Left ventricle myocardium inferior (tissue), 1 donor: Measurements from ENCODE around the gene LRIG1. TPM values are rescaled to one million over a fixed set of nuclear protein-coding genes. Genes with fewer than 3 reads are reported as not detected.
A peak's percentile ranks its signal among the peaks of the same experiment; 100 is the strongest.

Source experiments
- DNase-seq: peaks from one replicate; pipeline ENCODE4 v3.0.0-alpha.2; 2020
- H3K27ac ChIP-seq: fragments of 200-600 bp; replicated peaks from 2 replicates; pipeline ENCODE4 v1.8.0; 2021
- H3K27me3 ChIP-seq: fragments of 200-600 bp; 2 replicates; pipeline ENCODE4 v1.8.0; 2021; ENCODE audit warnings: low read depth
- H3K36me3 ChIP-seq: fragments of 200-600 bp; 2 replicates; pipeline ENCODE4 v1.8.0; 2021
- H3K4me1 ChIP-seq: fragments of 200-600 bp; 2 replicates; pipeline ENCODE4 v1.8.0; 2021
- H3K4me3 ChIP-seq: fragments of 200-600 bp; 2 replicates; pipeline ENCODE4 v1.8.0; 2021; ENCODE audit warnings: mild to moderate bottlenecking, moderate library complexity
- H3K9me3 ChIP-seq: fragments of 200-600 bp; replicated peaks from 2 replicates; pipeline ENCODE4 v1.8.0; 2021
- intact Hi-C: fragments of 100-400 bp; cut with micrococcal nuclease; formaldehyde crosslinking; loops from one replicate; pipeline ENCODE4 v1.11.0; 2022
- total RNA-seq: library from RNA; stranded (reverse); fragmentation: NEBNext Ultra II Directional; extraction: Animal tissue kit (Norgen Biotek cat#: 25700); gene quantifications from one replicate; pipeline ENCODE4 v1.2.1, GENCODE V29; 2021
- TF ChIP-seq, protein P1 (sequence below): fragments of 200-600 bp; IDR thresholded peaks from 2 replicates; pipeline ENCODE4 v1.8.0; 2021; ENCODE audit warnings: antibody characterized with exemption, mild to moderate bottlenecking, borderline replicate concordance
- donor health status: DM: no; HTN: yes; CAD: no; lungs with severe emphysema.

The LRIG1 gene
- total RNA-seq, 1 donor from 2014 or later, result 137 TPM

GRCh38 chr3:66344848-66345578 lies 155.8 kb downstream of the LRIG1 start:
- intact Hi-C loops, result no loop called here
- H3K4me1 ChIP-seq, result peaks cover 31% of the 10 kb centered on the region
- no peaks in the 10 kb centered on the region for H3K36me3 ChIP-seq
- no peak overlapping the region for H3K4me3 ChIP-seq
- DNase-seq, result no peak
- H3K27ac ChIP-seq, result no peak overlapping the region
- TF ChIP-seq, protein P1, sequence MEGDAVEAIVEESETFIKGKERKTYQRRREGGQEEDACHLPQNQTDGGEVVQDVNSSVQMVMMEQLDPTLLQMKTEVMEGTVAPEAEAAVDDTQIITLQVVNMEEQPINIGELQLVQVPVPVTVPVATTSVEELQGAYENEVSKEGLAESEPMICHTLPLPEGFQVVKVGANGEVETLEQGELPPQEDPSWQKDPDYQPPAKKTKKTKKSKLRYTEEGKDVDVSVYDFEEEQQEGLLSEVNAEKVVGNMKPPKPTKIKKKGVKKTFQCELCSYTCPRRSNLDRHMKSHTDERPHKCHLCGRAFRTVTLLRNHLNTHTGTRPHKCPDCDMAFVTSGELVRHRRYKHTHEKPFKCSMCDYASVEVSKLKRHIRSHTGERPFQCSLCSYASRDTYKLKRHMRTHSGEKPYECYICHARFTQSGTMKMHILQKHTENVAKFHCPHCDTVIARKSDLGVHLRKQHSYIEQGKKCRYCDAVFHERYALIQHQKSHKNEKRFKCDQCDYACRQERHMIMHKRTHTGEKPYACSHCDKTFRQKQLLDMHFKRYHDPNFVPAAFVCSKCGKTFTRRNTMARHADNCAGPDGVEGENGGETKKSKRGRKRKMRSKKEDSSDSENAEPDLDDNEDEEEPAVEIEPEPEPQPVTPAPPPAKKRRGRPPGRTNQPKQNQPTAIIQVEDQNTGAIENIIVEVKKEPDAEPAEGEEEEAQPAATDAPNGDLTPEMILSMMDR, result no peak
- no peaks in the 10 kb centered on the region for H3K27me3 ChIP-seq
- peaks cover 13% of the 10 kb centered on the region for H3K9me3 ChIP-seq

DNA sequence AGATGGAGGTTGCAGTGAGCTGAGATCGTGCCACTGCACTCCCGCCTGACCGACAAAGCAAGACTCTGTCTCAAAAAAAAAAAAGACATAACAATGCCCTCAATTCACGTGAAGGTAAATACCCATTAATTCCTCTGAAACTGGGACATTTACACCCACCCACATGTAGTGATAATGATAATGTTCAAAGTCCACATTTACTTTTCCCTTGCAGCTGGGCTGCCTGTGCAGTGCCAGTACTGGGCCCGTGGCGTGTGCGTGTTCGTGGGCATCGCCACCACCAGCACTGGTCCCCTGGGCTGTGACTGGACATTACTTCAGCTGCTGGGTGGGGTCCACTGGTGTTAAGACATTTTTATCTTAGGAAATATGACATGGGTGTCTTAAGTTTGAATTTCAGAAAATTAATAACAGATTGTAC lies 156.4 kb downstream of the LRIG1 start:
- H3K36me3 ChIP-seq, result no peaks in the 10 kb centered on the region
- peaks cover 15% of the 10 kb centered on the region for H3K9me3 ChIP-seq
- no peak overlapping the region for H3K27ac ChIP-seq
- DNase-seq, result no peak
- H3K4me3 ChIP-seq, result no peak overlapping the region
- H3K27me3 ChIP-seq, result no peaks in the 10 kb centered on the region
- intact Hi-C loops, result no loop called here
- TF ChIP-seq, protein P1, result no peak
- H3K4me1 ChIP-seq, result peaks cover 28% of the 10 kb centered on the region

GRCh38 chr3:66342717-66343356 lies 158.0 kb downstream of the LRIG1 start:
- no peak overlapping the region for H3K4me3 ChIP-seq
- no peak for DNase-seq
- H3K36me3 ChIP-seq, result no peaks in the 10 kb centered on the region
- intact Hi-C loops, result no loop called here
- H3K27me3 ChIP-seq, result no peaks in the 10 kb centered on the region
- H3K4me1 ChIP-seq, result peaks cover 18% of the 10 kb centered on the region
- H3K27ac ChIP-seq, result peak overlapping the region; percentile 6
- H3K9me3 ChIP-seq, result peaks cover 15% of the 10 kb centered on the region
- TF ChIP-seq, protein P1, result no peak

DNA sequence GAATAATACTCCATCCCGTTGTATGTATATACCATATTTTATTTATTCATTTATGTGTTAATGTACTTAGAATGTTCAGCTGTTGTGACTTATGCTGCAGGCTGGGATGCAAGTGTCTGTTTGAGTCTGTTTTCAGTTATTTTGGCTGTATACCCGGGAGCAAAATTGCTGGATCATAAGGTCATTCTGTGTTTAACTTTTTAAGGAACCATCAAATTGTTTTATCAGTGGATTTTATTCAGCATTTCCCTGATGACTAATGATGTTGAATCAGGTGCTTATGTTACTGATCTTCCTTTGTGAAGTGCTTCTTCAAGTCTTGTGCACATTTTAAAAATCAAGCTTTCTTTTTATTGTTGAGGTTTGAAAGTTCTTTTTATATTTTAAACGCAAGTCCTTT lies 161.9 kb downstream of the LRIG1 start:
- Histone ChIP-seq H3K4me3 (no peak overlapping the region), H3K27me3 (no peaks in the 10 kb centered on the region), H3K9me3 (peaks cover 15% of the 10 kb centered on the region), H3K27ac (no peak overlapping the region), H3K4me1 (peaks cover 17% of the 10 kb centered on the region), H3K36me3 (no peaks in the 10 kb centered on the region)
- intact Hi-C loops, result no loop called here
- TF ChIP-seq, protein P1, result no peak
- DNase-seq, result no peak

DNA sequence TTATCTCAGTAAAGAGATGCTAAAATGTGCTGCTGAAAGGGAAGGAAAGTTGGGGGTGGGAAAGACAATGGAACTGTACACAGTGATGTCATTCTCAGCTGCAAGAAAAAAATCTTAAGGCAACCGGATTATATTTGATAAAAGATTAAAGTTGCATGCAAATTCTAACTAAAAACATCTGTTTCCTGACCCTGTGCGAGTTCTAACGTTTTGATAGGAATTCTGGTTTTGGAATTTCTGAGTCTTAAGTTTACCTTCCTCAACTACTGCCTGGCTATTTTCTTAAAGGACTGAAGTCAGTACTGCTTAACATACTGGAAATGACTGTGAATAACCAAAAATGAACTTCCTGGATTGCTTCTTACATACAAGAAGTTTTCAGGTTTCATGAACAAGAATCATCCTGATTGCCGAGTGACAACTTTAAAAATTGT lies 164.5 kb downstream of the LRIG1 start:
- TF ChIP-seq, protein P1, result no peak
- peak overlapping the region; percentile 29 for H3K27ac ChIP-seq
- intact Hi-C loops, result no loop called here

More for the DNA sequence above, 164.5 kb downstream of the LRIG1 start:
- Histone ChIP-seq H3K27me3 (no peaks in the 10 kb centered on the region), H3K36me3 (no peaks in the 10 kb centered on the region), H3K4me3 (no peak overlapping the region), H3K4me1 (peaks cover 17% of the 10 kb centered on the region), H3K9me3 (peaks cover 21% of the 10 kb centered on the region)
- no peak for DNase-seq
